ENCODE data around the gene INPP5E. TPM values are rescaled to one million over a fixed set of nuclear protein-coding genes. Genes with fewer than 3 reads are reported as not detected.

The INPP5E gene
- total and polyA plus RNA-seq, 2 donors (not counting 1 experiment from before 2014, with no cell fraction given) = 3.9 to 7.8 TPM

GRCh38 chr9:136394312-136395019 is 45.2 kb downstream of the INPP5E start:
- no peak for DNase-seq (ENCODE audit: low read depth in 2 of 2)
- H3K36me3 ChIP-seq (ENCODE audit: control insufficient read depth, insufficient read depth, low read length) = peaks cover 30% of the 10 kb centered on the region

GRCh38 chr9:136393531-136393930 is 46.1 kb downstream of the INPP5E start:
- H3K4me3 ChIP-seq (replicated peaks in 1 of 4; ENCODE audit: control extremely low read depth in 1 of 4, insufficient read depth in 1 of 4, low read depth in 3 of 4, low read length in 4 of 4) = no peak overlapping the region
- H2AFZ ChIP-seq (ENCODE audit: low read length) = no peak overlapping the region
- no peak overlapping the region for H3K4me2 ChIP-seq (ENCODE audit: extremely low read depth, insufficient read depth, low read length)
- no peak overlapping the region for H3K27ac ChIP-seq (ENCODE audit: insufficient read depth, low read length)
- H3K9me3 ChIP-seq (ENCODE audit: control insufficient read depth, insufficient read depth, low read depth, low read length) = no peaks in the 10 kb centered on the region
- peaks cover 34% of the 10 kb centered on the region for H3K36me3 ChIP-seq (ENCODE audit: control insufficient read depth, insufficient read depth, low read length)
- no peaks in the 10 kb centered on the region for H3K27me3 ChIP-seq (ENCODE audit: control insufficient read depth, insufficient read depth, low read length)
- H3K9ac ChIP-seq (ENCODE audit: insufficient read depth, low read length) = no peak overlapping the region
- DNase-seq (ENCODE audit: low read depth in 2 of 2) = no peak
- H3K4me1 ChIP-seq (ENCODE audit: control insufficient read depth, extremely low read depth, insufficient read depth, low read length) = peaks cover under 1% of the 10 kb centered on the region
- no peaks in the 10 kb centered on the region for H4K20me1 ChIP-seq (ENCODE audit: control insufficient read depth, extremely low read depth, insufficient read depth, low read length)
- no peak for TF ChIP-seq CTCF (conservative IDR thresholded peaks at IDR 0.05 in 1 of 2, IDR thresholded peaks at IDR 0.05 in 1 of 2; ENCODE audit: low read depth in 1 of 2, low read length in 2 of 2)
- no peak for TF ChIP-seq EZH2 (IDR thresholded peaks at IDR 0.05; ENCODE audit: low read length, missing control alignments)
- H3K79me2 ChIP-seq (ENCODE audit: control insufficient read depth, insufficient read depth, low read length) = peaks cover 6% of the 10 kb centered on the region

More at GRCh38 chr9:136394312-136395019, 45.2 kb downstream of the INPP5E start:
- no peak overlapping the region for H2AFZ ChIP-seq (ENCODE audit: low read length)
- TF ChIP-seq EZH2 (IDR thresholded peaks at IDR 0.05; ENCODE audit: low read length, missing control alignments) (no peak), CTCF (conservative IDR thresholded peaks at IDR 0.05 in 1 of 2, IDR thresholded peaks at IDR 0.05 in 1 of 2; ENCODE audit: low read depth in 1 of 2, low read length in 2 of 2) (no peak)
- H3K9me3 ChIP-seq (ENCODE audit: control insufficient read depth, insufficient read depth, low read depth, low read length) = no peaks in the 10 kb centered on the region
- H3K9ac ChIP-seq (ENCODE audit: insufficient read depth, low read length) = no peak overlapping the region
- H3K4me1 ChIP-seq (ENCODE audit: control insufficient read depth, extremely low read depth, insufficient read depth, low read length) = peaks cover 6% of the 10 kb centered on the region
- no peaks in the 10 kb centered on the region for H4K20me1 ChIP-seq (ENCODE audit: control insufficient read depth, extremely low read depth, insufficient read depth, low read length)
- no peak overlapping the region for H3K4me3 ChIP-seq (replicated peaks in 1 of 4; ENCODE audit: control extremely low read depth in 1 of 4, insufficient read depth in 1 of 4, low read depth in 3 of 4, low read length in 4 of 4)
- no peaks in the 10 kb centered on the region for H3K27me3 ChIP-seq (ENCODE audit: control insufficient read depth, insufficient read depth, low read length)
- no peak overlapping the region for H3K4me2 ChIP-seq (ENCODE audit: extremely low read depth, insufficient read depth, low read length)
- peaks cover 15% of the 10 kb centered on the region for H3K79me2 ChIP-seq (ENCODE audit: control insufficient read depth, insufficient read depth, low read length)
- H3K27ac ChIP-seq (ENCODE audit: insufficient read depth, low read length) = no peak overlapping the region

GRCh38 chr9:136392538-136393449 is 46.9 kb downstream of the INPP5E start:
- TF ChIP-seq CTCF (conservative IDR thresholded peaks at IDR 0.05 in 1 of 2, IDR thresholded peaks at IDR 0.05 in 1 of 2; ENCODE audit: low read depth in 1 of 2, low read length in 2 of 2) = no peak
- TF ChIP-seq EZH2 (IDR thresholded peaks at IDR 0.05; ENCODE audit: low read length, missing control alignments) = no peak
- Histone ChIP-seq H3K4me2 (ENCODE audit: extremely low read depth, insufficient read depth, low read length) (no peak overlapping the region), H3K9me3 (ENCODE audit: control insufficient read depth, insufficient read depth, low read depth, low read length) (no peaks in the 10 kb centered on the region), H3K36me3 (ENCODE audit: control insufficient read depth, insufficient read depth, low read length) (peaks cover 37% of the 10 kb centered on the region), H3K27ac (ENCODE audit: insufficient read depth, low read length) (no peak overlapping the region), H3K9ac (ENCODE audit: insufficient read depth, low read length) (no peak overlapping the region), H3K4me3 (replicated peaks in 1 of 4; ENCODE audit: control extremely low read depth in 1 of 4, insufficient read depth in 1 of 4, low read depth in 3 of 4, low read length in 4 of 4) (no peak overlapping the region), H4K20me1 (ENCODE audit: control insufficient read depth, extremely low read depth, insufficient read depth, low read length) (no peaks in the 10 kb centered on the region), H3K79me2 (ENCODE audit: control insufficient read depth, insufficient read depth, low read length) (no peaks in the 10 kb centered on the region), H3K4me1 (ENCODE audit: control insufficient read depth, extremely low read depth, insufficient read depth, low read length) (no peaks in the 10 kb centered on the region), H3K27me3 (ENCODE audit: control insufficient read depth, insufficient read depth, low read length) (no peaks in the 10 kb centered on the region), H2AFZ (ENCODE audit: low read length) (no peak overlapping the region)
- no peak for DNase-seq (ENCODE audit: low read depth in 2 of 2)
